Erythroblast (primary cell): ENCODE measurements around the gene KANSL2.
"Not testable (repeated sequence)": the region's sequence is repeated elsewhere in the genome, so short reads cannot be mapped to it uniquely, and the experiment has no call there.

Experiments used
- GATA1 ChIP-seq: IDR thresholded peaks from 2 replicates; pipeline ENCODE4 v1.6.1; 2011; ENCODE audit warnings: low read depth, mild to moderate bottlenecking, control low read depth, low read length, moderate library complexity
- POLR2A ChIP-seq: IDR thresholded peaks from 2 replicates; pipeline ENCODE4 v1.6.1; 2011; ENCODE audit warnings: mild to moderate bottlenecking, low read length

GRCh38 chr12:48720737-48721136, 38.7 kb upstream of the KANSL2 start:
- TF ChIP-seq POLR2A, GATA1: not testable (repeated sequence)
